Measurements from ENCODE around the gene HOXA13.

GRCh38 chr7:27221201-27221797 lies 21.4 kb upstream of the HOXA13 start:
- TF ChIP-seq CTCF (IDR thresholded peaks at IDR 0.05 in 4 of 5, conservative IDR thresholded peaks at IDR 0.05 in 1 of 5) (no peak), POLR2A (IDR thresholded peaks at IDR 0.05) (no peak)
